Central memory CD4-positive, alpha-beta T cell (primary cell): ENCODE results near the gene MYL7.

Experiments used
- DNase-seq: peaks from one replicate; pipeline ENCODE4 v3.0.0; 2022

Gene MYL7

DNA sequence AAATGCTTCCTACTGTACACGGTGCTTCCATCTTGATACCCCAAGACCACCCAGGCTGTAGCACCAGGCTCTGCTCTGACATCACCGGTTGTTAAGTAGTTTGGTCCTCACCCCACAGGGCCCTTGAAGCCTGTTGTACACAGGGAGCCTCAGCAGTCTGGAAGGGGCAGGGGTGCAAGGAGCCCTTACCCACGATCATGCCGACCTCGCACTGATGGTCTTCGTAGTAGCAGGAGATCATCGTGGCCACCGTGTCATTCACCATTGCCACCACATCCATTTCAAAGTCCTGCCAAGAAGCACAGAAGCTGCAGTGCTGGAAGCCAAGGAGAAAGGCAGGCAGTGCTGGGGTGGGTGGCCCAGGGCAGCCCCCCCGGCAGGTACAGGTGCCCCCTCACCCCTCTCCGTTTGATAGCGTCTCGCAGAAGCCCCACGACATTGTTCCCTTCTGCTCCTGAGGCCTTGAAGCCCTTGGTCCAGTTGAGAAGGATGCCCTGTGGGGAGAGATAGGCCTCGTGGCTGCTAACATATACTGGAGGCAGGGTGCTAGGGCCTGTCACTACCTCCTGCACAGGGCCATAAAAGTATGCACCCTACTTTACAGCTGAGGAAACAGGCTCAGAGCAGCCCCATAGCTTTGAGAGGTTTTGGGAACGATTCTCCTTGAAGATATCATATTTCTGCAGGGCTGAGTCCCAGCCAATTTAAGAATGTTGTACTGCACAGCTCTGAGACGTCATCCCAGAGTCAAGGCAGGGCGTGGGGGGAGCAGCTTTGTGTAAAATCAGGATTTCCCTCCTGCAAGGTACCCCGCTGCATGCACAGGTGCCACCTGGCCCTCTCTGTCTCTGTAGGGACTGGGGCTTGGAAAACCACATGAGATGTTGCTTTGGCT lies 8.7 kb upstream of the MYL7 start:
- no peak for DNase-seq

DNA sequence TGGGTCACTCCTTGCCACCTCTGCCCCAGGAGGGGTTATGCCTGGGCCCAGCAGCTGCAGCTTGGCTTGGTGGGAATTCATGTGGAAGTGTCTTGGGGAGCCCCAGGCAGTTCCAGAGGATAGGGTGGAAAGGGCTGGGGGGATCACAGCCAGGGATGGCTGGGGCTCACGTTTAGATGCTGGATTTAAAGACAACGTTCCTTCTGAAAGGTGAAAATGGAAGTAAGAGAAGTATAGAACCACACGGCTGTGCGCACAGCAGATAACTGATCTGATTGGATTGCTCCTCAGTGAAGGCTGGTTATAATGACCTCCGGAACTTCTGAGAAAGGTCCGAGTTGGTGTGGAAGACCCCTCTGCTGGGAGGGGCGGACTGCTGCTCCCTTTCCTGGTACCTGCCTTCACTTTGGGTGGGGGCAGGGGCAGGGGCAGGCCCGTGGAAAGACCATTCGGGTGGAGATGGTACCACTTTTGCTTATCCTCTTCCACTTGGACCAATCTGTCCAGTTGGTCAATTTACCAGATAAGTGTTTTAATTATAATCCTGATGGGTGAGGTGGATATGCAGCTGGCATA lies 7.9 kb upstream of the MYL7 start:
- DNase-seq = no peak

DNA sequence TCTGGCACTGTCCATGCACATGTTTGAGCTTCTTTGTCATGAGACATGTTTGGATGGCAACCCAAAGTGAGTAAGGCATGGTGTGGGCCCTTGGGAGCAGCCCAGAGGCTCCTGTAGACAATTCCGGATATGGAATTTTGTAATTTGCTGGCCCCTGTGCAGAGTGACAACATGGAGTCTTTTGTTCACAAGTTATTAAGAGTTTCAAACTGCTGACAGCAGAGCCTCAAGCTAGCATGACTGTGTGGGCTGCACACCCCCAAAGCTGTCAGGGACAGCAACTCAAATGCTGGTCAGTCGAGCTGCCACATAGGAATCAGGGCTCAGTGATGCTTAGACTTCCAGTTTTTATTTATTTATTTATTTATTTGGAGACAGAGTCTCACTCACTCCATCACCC lies 7.0 kb upstream of the MYL7 start:
- no peak for DNase-seq

DNA sequence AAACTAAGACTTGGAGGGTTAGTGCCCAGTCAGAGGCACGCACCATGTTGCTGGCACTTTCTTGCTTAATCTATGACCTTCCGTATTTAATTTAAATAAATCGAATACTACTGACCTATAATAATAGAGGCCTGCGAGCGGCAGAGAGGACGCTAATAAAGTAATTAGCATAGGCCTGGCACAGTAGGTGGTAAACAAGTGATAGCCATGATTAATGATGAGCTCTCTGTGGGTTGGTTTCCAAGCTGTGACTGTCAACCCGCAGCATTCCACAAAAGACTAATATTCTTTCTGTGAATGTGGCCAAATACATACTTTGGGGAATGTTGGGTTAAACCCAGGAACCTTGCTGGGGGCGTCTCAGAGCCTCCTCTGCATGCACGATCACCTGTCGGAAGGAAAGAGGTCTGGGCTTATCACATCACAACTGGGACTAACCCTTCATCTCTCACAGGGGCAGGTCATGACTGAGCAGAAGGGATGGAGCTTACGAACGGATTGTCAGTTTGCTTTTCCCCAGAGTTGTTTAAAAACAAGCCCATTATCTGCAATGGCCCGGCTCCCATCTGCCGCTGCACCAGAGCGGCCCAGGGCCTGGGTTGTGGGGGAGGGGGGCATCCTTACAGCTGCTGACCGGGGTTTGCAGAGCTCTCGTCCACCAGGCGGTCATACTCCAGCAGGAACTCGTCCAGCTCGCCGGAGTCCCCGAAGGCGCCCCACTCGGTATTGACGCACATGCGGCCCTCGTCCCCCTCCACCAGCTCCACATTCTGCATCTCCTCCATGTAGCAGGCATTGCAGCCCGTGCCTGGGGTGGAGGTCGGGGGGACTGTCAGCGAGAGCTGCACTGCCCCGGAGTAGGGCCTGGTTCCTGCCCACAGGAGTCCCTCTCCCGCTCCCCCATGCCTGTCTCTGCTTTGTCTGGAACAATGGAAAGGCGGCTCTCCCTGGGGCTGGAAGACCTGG lies 6.2 kb upstream of the MYL7 start:
- DNase-seq = no peak

DNA sequence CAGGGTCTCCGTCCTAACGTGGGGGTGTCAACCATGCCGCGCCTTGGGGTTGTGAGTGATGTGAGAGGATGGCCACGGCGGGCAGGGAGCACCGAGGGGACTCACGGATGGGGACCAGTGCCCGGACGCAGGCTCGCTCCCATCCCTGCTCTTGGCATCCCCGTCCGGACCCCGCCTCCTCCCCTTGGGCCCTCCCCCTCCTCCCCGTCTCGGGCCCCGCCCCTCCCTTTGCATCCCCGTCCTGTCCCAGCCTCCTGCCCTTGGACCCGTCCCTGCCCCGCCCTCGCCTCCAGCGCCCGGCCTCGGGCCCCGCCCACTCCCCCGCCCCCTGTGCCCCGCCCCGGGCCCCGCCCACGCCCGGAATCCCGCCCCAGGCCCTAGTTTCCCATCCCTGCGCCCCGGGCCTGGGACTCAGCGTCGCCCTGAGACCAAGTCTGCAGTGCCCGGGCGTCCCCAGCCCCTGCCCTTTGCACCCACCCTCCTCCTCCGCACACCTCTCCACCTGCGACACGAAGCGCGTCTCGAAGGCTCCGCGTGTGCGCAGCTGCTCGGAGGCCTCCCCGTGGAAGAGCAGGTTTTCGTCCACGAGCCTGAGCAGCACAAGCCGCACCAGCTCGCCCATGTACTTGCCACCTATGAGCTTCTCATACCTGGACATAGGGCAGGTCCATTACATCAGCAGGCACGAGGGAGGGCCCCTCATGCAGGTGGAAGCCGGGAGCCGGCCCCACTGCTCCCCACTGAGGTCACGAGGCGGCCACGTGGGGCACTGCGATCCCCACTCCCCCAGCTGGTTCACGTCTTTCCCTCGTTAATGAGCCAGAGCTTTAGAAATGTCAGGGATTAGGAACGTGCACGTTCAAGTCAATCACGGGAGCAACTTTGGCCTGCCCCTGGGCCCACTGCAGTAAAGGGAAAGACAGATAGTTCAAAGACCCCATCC lies 5.1 kb upstream of the MYL7 start:
- DNase-seq = peak; percentile 47

DNA sequence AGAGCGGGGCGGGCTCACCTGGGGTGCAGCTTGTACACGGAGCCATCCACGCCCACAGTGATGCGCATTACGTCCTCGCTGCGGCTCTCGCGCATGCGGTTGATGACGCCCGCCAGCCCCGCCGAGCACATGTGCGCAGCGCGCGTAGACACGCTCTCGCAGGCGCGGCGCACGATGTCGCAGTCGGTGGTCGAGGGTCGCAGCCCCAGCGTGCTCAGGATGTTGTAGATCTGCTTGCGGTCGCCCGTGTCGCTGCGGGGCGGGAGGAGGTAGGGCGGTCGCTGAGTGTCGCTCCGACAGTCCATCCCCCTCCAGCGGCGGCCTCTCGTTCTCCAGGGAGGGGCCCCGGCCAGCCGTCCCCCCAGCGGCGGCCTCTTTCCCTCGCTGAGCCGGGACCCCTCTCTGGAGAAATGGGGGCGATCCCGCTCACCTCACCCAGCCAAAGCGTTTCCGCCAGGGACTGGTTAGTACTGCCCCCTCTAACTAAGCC lies 4.4 kb upstream of the MYL7 start:
- DNase-seq = peak; percentile 69

DNA sequence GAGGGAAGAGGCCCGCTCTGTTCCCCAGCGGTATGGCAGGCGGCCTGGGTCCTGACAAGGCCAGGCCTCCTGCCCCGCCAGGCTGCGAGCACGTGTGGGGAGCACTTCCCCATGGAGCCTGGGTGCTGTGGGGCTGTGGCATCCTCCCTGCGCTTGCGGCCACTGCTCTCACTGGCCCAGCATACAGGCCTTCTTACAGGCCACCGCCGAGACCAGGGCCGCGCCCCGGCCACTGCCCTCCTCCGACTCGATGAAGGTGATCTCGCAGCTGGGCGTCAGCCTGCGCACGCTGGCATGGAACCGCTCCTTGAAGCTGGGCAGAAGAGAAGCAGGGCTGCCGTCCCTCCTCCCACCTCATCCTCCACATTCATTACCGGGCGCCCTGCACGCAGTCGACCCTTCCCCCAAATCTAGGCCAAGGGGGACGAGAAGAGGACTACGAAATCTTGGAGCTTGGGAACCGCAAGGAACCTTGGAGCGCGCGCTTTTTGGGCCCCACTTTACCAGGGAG lies 3.9 kb upstream of the MYL7 start:
- no peak for DNase-seq

DNA sequence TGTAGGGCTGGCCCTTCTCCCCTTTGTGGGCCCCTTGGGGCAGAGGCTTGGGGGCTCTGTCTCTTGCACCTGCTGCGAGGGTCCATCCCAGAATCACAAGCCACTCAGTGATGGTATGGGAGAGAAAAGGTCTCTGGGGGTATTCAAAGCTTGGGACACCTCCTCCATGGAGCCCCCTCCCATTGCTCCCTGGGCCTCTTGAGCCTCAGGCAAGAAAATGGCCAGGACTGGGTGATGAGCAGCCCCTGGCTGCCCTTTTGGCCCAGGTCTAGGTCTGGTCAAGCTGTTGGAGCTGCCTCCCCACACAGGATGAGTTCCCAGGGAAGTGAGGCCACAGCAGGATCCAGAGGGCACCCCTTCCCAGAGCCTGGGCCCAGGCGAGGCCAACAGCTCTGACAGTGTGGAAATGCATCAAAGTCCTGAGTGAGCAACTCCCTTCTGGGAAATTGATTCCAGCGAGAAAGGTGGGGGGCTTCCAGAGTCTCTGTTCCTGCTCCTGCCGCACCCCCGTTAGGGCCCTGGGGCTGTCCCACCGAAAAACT lies 3.4 kb upstream of the MYL7 start:
- no peak for DNase-seq

DNA sequence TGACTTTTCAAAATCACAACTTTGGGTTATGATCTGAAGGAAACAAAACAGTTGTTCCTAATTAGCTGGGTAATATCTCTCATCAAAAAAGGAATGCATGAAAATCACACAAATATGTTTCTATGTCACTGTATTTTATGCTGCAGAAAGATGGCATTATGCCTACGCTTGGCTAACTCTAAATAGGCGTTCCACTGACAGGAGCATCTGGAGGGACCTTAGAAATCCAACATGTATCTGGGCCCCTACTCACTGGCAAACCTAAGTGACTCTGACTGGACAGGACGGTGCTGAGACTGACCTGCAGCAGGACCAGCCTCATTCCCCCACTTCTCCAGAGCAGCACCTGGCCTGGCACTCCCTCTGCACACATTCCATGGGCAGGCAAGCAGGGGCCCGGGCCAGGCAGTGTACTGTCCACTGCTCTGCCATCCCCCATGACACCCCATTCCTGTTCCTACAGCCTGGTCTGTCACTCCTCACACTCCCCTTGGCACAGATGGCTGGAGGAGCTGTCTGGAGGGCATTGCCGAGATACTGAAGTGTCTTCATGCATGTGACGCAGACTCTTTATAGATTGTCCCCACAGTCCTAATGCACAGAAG lies 2.6 kb upstream of the MYL7 start:
- no peak for DNase-seq

DNA sequence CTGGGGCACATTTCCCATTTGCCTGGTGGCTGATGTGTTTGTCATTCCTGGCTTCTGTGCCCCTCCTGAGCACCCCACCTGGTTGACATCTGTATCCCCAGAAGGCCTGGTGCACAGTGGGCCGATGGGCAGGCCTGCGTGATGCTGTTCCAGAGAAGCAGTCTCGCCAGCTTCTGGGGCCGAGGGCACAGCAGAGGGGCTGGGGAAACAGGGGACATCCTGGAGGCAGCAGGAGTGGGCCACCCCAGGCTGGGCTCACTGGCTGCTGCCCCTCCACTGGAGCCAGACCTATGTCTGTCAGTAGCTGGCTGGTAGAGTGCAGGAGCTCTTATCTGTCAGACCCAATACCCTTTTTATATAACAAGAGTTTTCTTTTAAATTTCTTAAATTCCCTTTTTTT lies 896 bp upstream of the MYL7 start:
- DNase-seq = no peak

DNA sequence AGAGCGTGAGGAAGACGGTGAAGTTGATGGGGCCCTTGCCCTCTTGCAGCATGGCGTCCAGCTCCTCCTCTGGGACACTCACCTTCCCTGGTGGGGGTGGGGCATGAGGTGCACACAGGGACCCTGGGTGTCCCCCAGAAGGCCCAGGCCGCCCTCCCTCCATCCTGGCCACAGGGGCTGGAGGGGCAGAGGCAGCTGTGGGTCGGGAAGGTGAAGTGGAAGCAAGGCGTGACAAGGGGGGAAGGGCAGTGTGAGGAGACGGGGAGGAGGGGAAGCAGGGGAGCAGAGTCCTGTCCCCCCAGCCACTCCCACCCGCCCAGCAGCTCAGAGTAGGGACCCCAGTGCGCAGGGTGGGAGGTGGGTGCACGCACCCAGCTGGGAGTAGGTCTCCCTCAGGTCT lies 791 bp downstream of the MYL7 start:
- no peak for DNase-seq

DNA sequence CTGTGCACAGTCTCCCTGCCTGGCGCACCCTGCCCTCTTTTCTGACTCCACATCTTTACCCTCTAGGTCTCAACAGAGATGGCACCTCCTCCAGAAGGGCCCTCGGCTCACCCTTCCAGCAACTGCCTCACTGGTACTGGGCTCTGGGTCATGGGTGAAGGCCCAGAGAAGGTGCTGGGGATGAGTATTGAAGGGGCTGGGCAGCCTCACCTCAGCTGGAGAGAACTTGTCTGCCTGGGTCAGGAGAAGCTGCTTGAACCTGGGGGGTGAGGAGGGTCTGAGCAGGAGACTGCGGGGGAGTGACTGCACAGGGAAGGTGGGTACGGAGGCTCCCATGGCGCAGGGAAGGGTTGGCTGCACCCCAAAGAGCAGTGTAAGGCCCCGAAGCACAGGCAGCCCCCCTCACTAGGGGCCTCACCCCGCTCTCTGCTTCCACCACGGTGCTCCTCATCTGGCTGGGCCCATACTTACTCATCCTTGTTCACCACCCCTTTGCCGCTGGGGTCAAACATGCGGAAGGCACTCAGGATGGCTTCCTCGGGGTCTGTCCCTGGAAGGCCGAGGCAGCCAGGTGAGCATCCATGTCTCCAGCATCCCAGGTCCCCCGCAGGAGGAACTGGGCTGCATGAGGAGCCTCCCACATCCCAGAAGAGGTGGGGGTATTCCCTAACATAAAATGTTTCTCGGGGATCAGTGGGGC lies 1.7 kb downstream of the MYL7 start:
- DNase-seq = no peak

DNA sequence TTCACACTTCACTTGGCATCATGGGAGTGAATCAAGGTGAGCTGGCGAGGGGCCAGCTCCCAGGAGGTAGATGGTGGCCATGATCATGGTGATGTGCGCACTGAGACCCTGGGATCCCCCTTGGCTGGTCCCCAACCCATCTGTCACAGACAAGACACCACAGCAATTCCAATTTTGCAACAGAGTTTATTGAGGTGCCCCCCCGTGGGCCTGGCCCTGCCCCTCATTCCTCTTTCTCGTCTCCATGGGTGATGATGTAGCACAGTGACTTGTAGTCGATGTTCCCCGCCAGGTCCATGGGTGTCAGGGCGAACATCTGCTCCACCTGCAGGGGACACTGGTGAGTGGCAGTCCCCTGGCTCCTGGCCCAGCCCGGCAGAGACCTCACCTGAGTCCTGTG lies 2.4 kb downstream of the MYL7 start:
- DNase-seq = no peak

DNA sequence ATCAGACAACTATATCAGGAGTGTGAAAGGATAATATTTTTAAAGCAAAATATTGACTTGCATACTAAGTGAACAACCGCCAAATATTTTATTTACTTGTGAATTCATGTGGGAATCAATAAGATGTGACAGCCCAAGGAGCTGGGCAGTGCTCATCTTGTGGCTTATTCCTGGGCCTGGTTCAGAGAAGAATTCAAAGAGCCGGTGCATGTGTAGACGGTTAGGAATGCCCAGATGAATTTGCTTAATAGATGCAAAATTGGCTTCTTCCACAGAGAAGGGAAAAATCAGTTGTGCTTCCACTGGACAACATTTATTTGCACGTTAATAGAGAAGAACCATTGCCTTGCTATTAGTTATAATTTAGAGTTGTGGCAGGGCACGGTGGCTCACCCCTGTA lies 4.4 kb downstream of the MYL7 start:
- DNase-seq = no peak

DNA sequence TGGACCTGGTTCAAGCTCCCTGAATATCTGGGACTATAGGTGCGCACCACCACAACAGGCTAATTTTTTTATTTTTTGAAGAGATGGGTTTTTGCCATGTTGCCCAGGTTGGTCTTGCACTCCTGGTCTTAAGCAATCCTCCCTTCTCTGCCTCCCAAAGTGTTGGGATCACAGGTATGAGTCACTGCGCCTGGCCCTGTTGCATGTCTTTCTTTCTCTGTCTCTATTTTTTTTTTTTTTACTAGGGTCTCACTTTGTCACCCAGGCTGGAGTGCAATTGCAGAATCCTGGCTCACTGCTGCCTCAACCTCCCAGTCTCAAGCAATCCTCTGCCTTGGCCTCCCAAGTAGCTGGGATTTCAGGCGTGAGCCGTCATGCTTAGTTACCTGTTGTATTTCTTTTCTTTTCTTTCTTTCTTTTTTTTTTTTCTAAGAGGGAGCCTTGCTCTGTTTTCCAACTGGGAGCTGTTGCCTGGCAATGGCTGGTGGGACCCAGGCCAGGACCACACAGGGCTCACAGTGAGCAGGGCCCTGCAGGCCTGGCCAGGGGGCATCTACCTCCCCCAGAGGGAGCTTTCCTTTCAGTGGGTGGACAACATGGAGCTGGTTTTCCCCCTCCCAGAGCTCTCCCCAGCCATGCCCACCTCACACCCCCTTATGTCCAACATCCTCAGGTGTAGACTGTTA lies 6.0 kb downstream of the MYL7 start:
- no peak for DNase-seq

DNA sequence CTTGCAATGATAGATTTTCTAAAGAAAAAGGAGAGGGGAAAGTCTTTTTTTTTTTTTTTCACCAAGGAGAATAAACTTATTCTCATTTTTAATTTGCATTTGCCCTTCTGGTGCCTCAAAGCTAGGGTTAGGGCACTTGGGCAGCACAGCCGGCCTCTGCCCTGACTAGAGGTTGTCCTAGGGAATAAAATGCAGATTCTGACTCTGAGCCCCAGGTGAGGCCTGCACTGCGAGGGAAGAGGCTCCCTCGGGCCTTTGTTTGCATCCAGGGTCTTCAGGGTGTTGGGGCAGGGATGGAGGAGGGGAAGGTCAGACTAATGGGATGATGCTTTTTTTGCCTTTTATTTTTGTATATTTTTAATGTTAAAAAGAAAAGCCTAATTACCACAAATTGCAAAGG lies 7.8 kb downstream of the MYL7 start:
- DNase-seq = no peak

DNA sequence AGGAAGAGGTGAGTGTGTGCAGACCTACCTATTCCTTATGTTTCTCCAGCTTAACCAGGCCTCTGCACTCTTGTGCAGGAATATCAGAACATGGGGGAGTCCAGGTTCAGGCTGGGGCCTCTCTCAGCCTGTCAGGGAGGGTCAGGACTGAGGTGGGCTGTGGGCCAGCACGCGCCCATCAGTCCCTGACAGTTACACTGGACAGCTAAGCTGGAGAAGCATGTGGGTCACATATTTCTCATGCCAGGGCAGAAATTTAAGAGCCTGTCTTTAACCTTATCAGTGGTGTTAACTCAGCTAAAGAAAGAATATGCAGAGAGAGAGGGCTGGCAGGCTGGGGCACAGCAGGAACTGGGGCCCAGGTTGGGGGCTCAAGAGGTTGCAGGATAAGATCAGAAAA lies 9.1 kb downstream of the MYL7 start:
- DNase-seq = no peak

DNA sequence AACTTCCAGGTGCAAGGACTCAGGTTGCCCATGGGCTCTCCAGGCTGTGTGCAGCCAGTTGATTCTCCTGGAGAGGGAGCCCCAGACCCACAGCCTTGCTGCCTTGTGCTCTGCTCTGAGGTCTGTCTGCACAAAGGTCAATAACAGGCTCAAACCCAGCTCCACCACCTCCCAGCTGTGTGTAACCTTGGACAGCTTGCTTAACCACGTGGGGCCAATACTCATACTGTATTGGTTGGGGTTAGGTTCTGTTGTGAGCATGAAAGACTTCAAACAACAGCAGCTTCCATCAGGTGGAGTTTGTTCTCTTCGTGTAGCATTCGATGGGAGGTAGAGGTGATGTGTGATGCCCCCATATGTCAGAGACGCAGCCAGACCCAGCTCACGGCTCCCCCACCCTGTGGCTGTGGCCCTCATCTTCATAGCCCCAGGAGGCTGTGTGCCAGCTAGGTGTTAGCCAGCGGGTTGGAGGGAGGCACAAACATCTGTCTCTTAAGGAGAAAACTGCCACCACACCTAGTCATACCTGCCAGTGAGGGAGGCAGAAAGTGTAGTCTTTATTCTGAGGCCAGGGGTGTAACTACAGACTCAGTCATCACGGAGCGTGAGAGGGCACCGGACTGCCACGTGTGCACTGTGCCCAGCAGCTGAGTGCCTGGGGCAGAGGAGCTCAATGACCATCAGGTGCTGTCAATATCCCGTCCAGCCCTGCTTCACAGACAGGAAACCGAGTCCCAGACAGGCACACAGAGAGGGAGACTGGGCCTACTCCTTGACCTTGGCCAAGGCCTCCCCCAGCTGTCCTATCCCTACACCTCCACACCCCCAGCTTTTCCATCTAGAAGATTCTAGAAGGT lies 9.7 kb downstream of the MYL7 start:
- DNase-seq = no peak
